ENCODE results near the gene MMP12.
A peak's percentile ranks its signal among the peaks of the same experiment; 100 is the strongest.
"Not testable (repeated sequence)": the region's sequence is repeated elsewhere in the genome, so short reads cannot be mapped to it uniquely, and the experiment has no call there.

MMP12 gene

DNA sequence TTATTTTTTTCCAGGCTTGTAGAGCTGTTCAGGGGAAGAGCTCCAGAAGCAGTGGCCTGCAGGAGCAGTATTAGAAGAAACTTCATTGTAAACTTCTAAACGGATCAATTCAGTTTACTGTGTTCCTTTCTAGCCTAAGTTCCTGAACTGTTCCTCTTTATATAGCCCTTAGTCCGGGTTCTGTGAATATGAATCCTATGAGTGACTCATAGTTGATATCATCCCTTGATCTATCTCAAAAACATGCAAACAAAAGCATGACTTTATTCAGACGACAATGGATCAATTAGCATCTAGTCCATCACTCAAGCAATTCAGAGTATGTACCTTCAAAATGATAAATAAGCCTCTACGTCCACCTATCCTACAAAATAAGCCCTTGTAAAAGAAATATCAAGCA is at the start of gene MMP12:
Gene MMP12, minus strand, starts transcription at position 131 of the 400 bp plus-strand sequence. Its CDS starts 45 bp downstream, at position 86.
- DNase-seq, result no peak

DNA sequence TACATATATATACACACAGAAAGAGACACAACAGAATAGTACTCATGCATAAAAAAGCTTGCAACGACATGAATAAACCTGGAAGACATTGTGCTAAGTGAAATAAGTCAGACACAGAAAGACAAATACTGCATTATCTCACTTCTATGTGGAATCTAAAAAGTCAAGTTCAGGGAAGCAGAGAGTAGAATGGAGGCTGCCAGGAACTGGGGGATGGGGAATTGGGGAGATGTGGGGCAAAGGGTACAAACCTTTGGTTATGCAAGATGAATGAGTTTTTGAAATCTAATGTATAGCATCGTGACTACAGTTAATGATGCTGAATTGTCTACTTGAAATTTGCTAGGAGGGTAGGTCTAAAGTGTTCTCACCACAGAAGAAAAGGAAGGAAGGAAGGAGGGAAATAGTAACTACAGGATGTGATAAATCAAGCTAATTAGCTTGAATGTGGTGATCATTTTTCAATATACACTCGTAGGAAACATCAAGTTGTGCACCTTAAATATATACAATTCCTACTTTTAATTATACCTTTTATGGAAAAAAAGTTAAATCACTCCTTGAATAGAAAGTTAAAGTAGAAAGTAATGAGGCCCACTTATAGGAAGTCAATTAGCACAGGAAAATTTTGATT is 46.9 kb upstream of the MMP12 start:
- DNase-seq, result no peak

DNA sequence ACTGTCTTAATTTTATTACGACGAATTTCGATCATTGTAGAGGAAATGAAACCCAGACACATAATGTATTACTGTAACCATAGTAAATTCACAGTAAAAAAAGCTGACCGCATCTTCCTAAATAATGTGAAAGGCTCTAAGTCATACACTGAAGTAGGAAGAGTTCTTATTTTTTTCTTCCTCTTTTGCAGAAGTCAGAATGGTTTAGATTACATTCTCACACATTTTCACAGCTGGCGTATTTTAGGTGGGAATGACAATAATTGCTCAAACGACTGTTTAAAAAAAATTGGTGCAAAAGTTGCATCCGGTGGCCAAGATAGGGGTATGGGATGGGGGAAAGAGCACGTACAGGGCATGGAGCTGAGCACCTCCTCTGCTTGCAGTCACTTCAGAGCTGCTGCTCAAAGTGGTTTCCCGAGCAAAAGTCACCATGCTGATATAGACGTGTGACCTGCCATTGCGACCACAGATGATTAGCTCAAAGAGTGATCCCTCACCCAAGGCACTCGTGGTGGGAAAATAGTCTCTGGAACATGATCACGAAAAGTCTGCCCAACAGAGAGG is 45.4 kb upstream of the MMP12 start:
- no peak for DNase-seq

DNA sequence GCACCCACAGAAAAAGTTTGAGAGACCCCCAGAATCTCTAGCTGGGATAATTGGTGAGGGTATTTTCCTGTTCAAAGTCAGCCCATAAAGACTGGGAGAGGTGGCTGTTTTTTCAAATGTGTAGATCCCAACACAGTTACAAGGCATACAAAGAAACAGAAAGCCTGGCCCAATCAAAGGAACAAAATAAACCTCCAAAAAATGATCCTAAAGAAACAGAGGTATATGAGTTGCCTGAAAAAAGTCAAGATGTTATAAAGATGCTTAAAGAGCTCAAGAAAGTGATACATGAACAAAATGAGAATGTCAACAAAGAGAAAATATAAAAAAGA is 40.2 kb upstream of the MMP12 start:
- no peak for DNase-seq

DNA sequence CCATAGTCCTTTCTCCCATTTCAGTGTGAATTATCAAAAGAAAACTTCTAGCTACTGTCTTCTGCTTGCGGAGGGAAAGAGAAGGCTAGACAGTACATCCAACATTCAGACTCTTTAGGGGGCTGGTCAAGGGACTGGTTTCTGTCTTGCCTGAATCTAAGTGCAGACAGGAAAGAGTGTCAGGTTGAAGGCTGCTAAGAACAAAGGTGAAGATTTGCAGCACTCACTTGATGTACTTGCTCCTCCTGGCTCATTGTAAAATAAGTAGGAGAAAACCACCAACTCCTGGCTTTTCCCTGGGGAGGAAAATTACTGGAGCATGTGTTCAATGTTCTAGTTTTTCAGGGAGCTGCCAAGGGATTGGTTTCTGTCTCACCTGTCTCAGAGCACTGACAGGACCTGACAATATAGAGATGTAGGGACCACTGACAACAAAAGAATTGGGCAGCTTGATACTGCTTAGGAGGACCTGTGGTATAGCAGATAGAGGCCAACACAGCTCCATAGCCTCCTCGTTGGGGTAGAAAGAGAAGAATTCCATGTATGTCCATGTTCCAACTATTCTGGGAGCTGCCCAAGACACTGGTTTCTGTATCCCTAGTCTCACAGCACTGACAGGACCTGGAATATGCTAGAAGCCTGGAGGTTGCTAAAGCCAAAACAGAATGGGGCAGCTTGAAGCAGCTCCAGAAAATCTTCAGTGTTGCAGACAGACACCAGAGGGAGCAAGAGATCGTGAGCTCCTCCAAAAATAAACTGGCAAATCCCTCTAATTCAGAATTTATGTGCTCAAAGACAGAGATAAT is 39.7 kb upstream of the MMP12 start:
- DNase-seq, result no peak

DNA sequence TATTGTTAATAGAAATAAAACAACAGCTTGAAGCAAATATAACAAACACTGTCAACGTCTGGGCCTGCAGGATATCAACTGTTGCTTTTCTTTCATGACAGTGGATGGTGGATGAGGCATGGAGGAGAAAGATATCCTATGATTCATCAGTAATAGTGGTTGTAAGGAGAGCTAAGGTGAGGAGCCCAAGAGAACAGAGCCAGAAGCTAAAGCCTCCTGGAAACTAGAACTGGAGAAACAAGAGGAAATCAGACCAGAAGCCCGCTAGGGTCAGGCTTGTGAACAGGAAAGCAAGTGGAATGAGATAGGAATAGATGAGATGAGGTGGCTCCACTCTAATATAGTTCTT is 37.7 kb upstream of the MMP12 start:
- DNase-seq, result no peak

DNA sequence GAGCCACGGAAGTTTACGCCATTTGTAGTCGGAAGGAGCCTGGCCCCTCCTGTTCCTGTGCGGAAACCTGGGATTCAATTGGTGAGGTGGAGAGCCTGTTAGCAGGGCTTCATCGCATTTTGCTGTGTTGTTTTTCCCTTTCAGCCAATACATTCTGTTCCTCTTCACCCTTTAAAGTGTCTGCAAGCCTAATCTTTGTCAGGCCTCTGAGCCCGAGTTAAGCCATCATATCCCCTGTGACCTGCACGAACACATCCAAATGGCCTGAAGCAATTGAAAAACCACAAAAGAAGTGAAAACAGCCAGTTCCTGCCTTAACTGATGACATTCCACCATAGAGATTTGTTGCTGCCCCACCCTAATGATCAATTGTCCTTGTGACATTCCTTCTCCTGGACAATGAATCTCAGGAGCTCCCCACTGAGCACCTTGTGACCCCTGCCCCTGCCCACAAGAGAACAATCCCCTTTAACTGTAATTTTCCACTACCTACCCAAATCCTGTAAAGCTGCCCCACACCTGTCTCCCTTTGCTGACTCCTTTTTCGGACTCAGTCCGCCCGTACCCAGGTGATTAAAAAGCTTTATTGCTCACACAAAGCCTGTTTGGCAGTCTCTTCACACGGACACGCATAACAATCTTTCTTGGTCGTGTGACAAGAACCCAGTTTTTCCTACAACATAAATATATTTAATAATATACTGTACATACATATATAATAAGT is 37.1 kb upstream of the MMP12 start:
- no peak for DNase-seq

DNA sequence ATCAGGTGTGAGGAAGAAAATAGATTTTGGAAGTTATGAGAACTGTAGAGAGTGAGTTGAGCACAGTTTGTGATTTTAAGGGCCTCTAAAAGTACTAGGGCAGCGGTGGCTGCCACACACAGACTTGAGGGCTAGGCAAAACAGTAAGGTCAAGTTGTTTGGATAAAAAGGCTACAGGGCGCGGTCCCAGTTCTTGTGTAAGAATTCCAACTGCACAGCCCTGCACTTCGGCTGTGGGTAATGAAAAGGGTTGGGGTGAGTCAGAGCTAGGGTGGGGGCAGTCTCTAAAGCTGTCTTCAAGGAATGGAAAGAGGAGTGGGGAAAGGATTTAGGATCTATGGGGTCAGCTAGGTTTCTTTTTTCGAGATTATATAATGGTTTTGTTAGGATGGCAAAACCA is 31.1 kb upstream of the MMP12 start:
- DNase-seq, result not testable (repeated sequence)

DNA sequence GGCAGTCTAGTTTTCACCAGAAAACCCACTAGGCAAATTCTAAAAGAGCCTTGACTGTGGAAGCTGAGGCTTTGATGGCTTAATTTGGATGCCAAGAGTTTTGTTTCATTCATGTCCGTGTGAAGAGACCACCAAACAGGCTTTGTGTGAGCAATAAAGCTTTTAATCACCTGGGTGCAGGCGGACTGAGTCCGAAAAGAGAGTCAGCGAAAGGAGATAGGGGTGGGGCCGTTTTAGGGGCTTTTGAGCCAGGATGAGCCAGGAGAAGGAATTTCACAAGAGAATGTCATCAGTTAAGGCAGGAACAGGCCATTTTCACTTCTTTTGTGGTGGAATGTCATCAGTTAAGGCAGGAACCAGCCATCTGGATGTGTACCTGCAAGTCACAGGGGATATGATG is 29.1 kb upstream of the MMP12 start:
- DNase-seq, result not testable (repeated sequence)

DNA sequence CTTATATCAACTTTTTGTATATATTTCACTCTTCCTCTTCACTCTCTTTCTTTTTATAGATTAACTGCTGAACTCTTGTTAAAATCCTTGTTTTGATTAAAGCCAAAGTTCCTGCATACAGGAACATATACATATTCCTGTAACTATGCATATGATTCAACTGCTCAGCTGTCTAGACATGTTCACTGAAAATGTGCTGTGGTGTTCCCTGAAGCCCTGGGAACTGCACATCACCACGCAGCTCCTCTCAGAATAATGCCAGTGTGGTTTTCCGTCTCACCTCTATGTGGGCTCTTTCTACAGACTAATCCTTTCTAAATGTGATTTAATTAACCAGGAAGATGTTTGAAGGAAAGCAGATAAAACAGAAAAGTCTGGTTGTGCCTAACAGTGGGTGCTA is 25.6 kb upstream of the MMP12 start:
- no peak for DNase-seq

DNA sequence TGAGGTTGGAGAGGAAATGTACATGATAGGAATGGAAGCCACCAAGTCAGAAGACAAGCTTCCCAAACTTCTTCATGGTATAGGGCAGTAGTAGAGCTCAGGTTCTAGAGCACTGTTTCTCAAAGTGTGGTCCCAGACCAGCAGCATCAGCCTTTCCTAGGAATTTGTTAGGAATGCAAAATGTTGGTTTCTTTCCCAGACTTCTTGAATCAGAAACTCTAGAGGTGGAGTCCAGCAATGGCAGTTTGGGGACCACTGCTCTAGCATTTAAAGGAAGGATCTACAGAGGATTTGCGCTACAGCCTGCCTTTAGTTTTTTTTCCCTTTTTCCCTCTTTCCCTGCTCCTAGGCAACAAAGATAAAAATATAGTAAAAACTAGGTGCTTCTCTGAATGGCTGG is 17.0 kb upstream of the MMP12 start:
- DNase-seq, result no peak

DNA sequence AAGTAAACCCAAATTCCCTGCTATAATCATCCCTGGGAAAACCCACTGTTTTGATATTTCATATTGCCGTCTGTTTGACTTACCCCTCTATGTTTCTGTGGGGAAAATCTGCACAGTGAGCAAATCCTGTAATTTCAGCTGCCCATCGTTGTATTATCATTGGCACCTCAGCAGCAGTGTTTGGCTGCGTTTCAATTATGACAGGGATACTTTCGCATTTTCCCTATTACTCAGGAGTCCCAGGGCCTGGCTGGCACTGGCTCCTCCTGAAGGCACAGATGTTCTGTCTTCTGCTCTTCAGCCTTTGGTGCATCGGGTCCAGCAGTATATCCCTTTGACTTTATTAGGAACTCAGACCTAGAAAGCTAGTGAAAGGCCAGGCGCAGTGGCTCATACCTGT is 12.2 kb upstream of the MMP12 start:
- DNase-seq, result peak; percentile 45 to 74

DNA sequence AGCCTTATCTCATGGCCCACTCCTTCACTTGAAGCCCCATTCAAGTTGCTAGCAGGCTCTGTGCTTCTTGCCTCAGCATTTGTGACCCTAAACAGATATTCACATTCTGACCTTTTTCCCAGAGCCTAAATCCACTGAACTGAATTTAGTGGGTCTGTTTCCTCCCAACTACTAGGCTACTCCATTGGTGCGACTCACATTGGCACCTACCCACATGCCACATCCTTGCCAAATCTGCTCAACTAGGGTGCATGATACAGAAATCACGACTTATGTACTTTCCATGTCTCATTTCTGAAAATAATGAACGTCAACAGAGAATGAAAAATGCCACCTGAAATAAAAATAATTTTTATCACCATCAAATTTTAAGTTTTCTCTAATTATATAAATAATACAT is 8.4 kb upstream of the MMP12 start:
- DNase-seq, result no peak

DNA sequence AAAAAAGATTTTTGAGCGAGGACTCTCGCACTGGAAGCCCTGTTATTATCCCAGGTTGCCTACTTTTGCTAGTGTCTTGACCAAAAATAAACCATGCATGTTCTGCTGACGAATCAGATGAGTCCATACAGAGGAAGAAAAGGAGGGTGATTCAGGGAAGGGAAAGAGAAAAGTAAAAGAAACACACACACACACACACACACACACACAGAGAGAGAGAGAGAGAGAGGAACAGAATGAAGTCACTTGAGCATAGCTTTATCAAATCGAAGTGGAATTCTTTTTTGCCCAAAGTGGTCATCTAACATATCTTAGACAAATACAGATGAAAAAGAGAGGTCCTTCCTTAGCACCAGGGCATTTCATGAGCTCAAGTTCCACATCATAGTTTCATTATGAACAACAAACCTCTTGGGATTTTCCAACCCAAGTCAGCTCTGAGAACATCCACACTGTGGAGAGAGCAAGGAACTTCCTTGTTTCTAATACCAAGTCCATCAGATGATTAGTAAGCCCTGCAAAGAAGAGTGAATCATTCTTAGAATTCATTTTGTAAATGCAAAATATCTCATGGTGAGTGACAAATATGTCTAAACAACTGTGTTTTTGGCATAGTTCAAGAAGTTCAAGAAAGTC is 7.7 kb upstream of the MMP12 start:
- DNase-seq, result no peak

DNA sequence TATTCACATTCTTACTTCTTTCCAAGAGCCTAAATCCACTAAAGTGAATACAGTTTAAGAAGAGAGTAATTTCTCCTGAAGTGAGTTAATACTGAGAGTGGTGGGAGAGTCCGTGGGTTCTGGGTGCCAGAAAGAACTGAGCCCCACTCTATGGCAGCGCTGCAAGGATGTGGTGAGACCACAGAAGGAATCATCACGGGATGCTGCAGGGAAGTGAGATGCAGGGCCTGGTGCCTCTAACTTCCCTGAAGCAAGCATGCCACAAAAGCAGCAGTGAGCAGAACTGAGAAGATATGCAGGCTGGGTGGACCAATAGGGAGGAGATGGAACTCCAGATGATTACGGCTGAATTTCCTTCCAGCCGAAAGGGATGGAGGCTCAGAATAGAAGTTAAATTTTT is 5.0 kb upstream of the MMP12 start:
- no peak for DNase-seq

DNA sequence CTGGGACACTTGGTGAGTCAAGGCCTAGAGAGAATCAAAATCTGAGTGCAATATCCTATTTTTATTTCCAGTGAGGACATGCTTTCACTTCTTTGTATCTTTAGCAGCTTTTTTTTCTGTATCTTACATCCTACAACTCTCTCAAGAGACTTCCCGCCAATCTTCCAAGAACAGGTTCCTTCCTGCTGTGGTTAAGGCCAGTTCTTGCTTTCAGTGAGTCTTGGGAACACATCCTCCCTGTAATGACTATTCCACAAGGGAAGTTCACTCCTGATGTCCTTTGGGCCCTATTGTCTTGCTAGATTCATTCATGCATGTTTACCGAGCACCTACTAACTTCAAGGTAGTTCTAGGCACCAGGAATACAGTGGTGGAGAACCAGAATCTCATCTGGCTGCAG is 3.8 kb upstream of the MMP12 start:
- no peak for DNase-seq

DNA sequence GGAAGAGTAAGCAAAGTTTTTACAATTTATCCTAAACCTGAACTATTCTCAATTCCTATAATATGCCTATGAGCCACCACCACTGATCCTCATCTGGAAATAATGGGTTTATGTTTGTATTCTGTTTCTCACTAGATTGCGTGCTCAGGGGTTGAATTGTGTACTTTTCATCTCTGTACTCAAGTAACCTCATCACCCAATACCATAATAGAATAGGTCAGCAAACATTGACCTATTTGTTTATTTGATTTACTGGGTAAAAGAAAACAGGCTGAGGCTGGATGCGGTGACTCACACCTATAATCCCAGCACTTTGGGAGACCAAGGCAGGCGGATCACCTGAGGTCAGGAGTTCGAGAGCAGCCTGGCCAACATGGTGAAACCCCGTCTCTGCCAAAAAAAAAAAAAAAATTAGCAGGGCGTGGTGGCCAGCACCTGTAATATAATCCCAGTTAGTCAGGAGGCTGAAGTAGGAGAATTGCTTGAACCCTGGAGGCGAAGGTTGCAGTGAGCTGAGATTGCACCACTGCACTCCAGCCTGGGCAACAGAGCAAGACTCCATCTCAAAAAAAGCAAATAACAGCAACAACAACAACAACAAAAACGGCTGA is 5.3 kb downstream of the MMP12 start:
- not testable (repeated sequence) for DNase-seq

DNA sequence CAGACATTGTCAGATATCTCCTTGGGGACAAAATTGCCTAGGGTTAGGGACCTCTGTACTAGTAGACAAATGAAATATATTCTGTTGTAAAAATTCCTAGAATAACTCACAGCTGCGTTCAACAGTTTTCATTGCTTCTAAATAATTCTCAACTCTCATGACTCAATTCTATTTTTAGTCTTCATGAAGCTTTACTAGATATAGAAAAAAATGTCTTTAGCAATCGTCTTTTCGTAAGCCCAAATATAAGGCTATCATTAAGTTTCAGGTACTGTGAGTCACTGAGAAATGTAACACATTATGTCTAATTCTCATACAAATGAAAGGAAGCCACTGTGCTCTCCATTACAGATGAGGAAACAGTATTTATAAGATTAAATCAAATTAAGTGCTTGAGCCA is 6.4 kb downstream of the MMP12 start:
- DNase-seq, result no peak

DNA sequence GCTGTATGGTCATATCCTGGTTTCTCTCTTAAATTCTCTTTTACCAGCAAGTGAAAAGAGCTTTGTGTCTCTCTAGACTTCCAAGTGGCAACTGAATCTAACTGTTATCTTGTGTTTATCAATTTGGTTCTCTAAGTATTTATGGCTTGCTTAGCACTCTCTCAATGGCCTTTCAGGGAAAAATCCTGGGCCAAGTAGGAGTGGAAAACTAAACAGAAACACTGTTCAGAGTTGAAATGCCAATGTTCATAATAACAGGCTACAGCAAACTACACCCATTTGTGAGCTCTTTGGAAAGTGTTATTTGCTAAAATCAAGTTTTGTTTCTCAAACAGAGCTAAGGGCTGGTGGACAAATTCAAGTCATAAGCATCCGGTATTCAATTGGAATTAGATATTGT is 10.1 kb downstream of the MMP12 start:
- no peak for DNase-seq

DNA sequence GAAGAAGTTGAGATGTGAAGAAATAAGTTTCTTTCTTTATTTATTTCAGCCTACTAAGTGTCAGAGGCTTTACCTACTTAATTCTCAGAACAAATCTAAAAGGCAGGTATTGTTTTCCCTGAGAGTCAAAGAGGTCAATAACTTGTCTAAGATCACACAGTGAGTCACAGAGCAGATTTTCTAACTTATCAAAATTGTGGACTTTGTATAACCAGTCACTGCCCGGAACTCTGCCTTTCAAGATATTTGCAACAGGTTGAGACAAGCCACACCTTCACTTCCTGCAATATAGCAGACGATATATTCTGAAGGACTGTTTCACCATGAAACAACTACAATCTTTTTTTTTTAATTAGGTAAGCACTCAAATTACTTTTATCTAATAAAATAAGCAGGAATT is 20.8 kb downstream of the MMP12 start:
- DNase-seq, result no peak

DNA sequence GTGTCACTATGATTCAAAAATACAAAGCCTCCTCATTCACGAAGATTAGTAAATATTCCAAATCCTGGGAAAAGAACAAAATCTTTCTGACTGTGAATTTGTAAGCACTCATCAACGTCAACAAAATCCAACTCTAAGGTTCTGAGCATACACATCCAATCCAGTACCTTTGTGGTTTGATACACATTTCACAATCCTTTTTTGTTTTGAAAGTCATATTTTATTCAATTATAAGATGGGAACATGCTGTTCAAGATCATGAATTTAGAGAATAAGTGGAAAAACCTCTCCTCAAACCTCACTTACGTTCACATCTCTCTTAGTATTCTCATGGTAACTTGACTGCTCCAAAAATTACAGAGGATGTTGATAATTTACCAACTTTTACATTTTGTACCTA is 21.7 kb downstream of the MMP12 start:
- no peak for DNase-seq

DNA sequence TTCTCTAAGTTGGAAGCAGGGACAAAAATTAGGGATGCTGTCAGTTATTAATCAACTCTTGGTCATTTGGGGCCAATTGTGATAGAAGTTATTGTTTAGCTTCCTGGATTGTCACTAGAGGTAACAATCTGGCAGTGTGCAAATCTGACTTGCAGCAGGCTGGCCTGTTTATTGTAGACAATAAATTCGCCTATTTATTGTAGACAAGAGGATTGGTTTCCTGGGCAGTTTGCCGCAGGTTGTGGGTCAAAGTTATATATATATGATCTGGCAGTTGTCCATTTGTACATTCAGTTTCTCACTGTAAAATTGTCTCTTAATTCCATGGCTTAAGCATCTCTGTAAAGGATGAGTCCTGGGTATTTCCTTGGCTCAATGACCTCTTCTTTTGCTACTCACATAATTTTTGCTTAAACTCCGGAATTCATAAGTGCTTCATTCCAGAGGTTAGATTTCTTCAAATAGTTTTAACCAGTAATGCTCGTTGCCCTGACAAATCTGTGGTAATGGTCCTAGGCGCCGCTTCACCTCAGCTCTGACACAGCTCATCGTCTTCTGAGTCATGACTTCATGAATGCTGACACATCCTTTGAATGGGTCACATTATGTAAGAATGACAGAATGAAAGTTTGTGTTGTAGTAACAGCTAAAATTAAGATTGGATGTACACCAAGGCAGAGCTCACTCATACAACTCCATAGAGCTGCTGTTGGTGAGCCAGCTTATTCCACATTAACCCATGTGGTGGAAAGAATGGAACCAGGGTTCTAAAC is 23.6 kb downstream of the MMP12 start:
- DNase-seq, result no peak
